ENCODE data around the gene SPNS3. TPM values are rescaled to one million over a fixed set of nuclear protein-coding genes. Genes with fewer than 3 reads are reported as not detected.

SPNS3 gene, protein sequence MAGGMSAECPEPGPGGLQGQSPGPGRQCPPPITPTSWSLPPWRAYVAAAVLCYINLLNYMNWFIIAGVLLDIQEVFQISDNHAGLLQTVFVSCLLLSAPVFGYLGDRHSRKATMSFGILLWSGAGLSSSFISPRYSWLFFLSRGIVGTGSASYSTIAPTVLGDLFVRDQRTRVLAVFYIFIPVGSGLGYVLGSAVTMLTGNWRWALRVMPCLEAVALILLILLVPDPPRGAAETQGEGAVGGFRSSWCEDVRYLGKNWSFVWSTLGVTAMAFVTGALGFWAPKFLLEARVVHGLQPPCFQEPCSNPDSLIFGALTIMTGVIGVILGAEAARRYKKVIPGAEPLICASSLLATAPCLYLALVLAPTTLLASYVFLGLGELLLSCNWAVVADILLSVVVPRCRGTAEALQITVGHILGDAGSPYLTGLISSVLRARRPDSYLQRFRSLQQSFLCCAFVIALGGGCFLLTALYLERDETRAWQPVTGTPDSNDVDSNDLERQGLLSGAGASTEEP
- total RNA-seq (1 to 10 TPM; 2.3 to 5.4 (median 4.6) TPM), total RNA-seq (0.68 to 10.3 (median 4.1) reads per million in 29 experiments)
- 2.7 TPM for total RNA-seq (2013)

DNA sequence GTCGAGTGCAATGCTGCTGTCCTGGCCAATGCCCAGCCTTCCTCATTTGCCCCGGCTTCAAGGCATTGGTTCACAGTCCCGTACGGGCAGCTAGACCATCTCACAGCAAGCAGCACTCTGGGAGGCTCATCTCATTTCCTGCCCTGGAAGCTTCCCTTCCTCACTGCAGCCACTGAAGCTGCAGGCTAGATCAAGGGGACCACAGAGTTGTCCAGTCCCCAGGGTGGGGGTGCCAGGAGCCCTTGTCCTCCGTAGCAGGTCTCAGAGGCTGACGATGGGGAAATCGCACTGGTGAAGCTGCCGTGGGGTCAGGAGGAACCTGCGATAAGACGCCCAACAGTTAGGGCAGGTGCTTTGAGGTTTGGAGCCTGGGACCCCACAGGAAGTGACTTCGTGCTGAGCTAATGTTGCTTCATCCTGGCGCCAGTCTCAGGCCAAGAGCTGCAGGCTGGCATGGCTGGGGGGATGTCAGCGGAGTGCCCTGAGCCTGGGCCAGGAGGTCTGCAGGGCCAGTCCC is at the start of gene SPNS3:
SPNS3 (plus strand) TSS at position 426 of the 517 bp plus-strand sequence; CDS start at position 454, 28 bp downstream.
- Mint-ChIP-seq H3K27me3 (no peaks in the 10 kb centered on the region), H3K4me3 (peak within 1 kb of the TSS; percentile 50 to 71 (median 58)), H3K9me3 (no peaks in the 10 kb centered on the region), H3K27ac (peak within 1 kb of the TSS; percentile 19 to 76), H3K4me1 (peaks cover 24 to 31% (median 29%) of the 10 kb centered on the region in 3 donors), H3K36me3 (no peaks in the 10 kb centered on the region)
- Histone ChIP-seq H3K27me3 (replicated peaks in 1 of 2; ENCODE audit: control insufficient read depth in 2 of 2, extremely low read depth in 1 of 2, insufficient read depth in 2 of 2, low read length in 1 of 2) (peaks cover 0 to 13% of the 10 kb centered on the region in 2 experiments), H3K4me3 (ENCODE audit: control insufficient read depth in 1 of 2, extremely low read depth in 1 of 2, low read length in 1 of 2) (peak within 1 kb of the TSS; percentile 34 to 55), H3K27ac (ENCODE audit: low read length) (no peak within 1 kb of the TSS), H3K4me1 (ENCODE audit: control insufficient read depth in 1 of 2, extremely low read depth in 1 of 2, insufficient read depth in 2 of 2, low read length in 2 of 2) (peaks cover 8 to 26% of the 10 kb centered on the region in 2 experiments), H3K36me3 (ENCODE audit: control insufficient read depth in 2 of 2, extremely low read depth in 1 of 2, insufficient read depth in 1 of 2, low read length in 1 of 2) (no peaks in the 10 kb centered on the region), H3K9me3 (no peaks in the 10 kb centered on the region)
- ChIA-PET CTCF (no interaction called here), POLR2A (no interaction called here)
- DNase-seq (peak in 28 of 35 experiments; percentile 9 to 45 (median 21)), ATAC-seq (replicated peaks in 1 of 4) (peak; percentile 76 to 90 (median 88))
- 3% methylated on average over 11 of the region's 13 CpGs for WGBS (ENCODE audit: insufficient coverage)

DNA sequence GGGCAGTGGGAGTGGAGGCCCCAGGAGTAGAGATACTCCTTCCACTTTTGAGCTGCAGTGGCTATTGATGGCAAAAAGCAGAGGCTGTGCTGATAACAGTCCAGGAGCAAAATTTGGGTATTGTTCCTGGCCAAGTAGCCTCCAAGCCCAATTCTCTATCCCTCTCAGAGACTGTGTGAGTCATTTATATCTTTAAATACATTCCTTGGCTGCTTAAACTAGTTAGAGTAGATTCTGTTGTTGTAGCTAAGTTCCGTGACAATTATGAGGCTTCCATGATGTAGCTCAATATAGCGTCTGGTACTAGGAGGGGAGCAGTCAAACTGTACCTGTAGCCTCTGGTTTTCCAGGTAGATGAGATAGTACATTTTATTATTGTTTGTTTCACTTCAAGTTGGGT is 47.3 kb upstream of the SPNS3 start:
- H3K27me3 Mint-ChIP-seq: no peaks in the 10 kb centered on the region
- ATAC-seq (replicated peaks in 1 of 4) (no peak), DNase-seq (no peak)
- Histone ChIP-seq H3K4me1 (ENCODE audit: control insufficient read depth in 1 of 2, extremely low read depth in 1 of 2, insufficient read depth in 2 of 2, low read length in 2 of 2) (peaks cover 2 to 4% of the 10 kb centered on the region in 2 experiments), H3K27ac (ENCODE audit: low read length) (no peak overlapping the region), H3K36me3 (ENCODE audit: control insufficient read depth in 2 of 2, extremely low read depth in 1 of 2, insufficient read depth in 1 of 2, low read length in 1 of 2) (no peaks in the 10 kb centered on the region), H3K9me3 (no peaks in the 10 kb centered on the region), H3K4me3 (ENCODE audit: control insufficient read depth in 1 of 2, extremely low read depth in 1 of 2, low read length in 1 of 2) (no peak overlapping the region), H3K27me3 (replicated peaks in 1 of 2; ENCODE audit: control insufficient read depth in 2 of 2, extremely low read depth in 1 of 2, insufficient read depth in 2 of 2, low read length in 1 of 2) (no peaks in the 10 kb centered on the region)
- CTCF ChIA-PET: no interaction called here
- H3K4me1 Mint-ChIP-seq: peaks cover under 1 to 5% (median 2%) of the 10 kb centered on the region in 3 donors
- H3K36me3 Mint-ChIP-seq: no peaks in the 10 kb centered on the region
- H3K9me3 Mint-ChIP-seq: no peaks in the 10 kb centered on the region
- no peak overlapping the region for H3K27ac Mint-ChIP-seq
- no peak overlapping the region for H3K4me3 Mint-ChIP-seq
- POLR2A ChIA-PET: interaction anchor here in 1 of 2 donors (0.7 kb wide), 1 partner anchor 53 kb away, joined by 4 read pairs; no protein-coding TSS in a partner anchor
- no CpG with 5 or more reads among the region's 2 CpGs for WGBS (ENCODE audit: insufficient coverage)

DNA sequence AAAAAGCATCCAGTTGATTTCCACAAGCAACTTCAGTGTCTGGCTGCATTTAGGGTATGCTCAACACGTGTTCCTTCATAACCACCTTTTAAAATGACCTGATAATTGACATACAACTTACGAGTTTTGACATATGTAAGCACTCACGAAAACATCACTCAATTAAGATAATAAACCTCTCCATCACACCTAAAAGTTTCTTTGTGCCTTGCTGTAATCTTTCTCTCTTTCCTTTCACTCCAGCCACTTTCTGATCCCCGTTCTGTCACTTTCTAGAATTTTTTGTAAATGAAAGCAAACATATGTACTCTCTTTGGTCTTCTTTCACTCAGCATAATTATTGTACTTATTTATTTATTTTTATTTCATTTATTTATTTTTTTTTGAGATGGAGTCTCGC is 46.6 kb upstream of the SPNS3 start:
- CTCF ChIA-PET: no interaction called here
- H3K27ac Mint-ChIP-seq: no peak overlapping the region

DNA sequence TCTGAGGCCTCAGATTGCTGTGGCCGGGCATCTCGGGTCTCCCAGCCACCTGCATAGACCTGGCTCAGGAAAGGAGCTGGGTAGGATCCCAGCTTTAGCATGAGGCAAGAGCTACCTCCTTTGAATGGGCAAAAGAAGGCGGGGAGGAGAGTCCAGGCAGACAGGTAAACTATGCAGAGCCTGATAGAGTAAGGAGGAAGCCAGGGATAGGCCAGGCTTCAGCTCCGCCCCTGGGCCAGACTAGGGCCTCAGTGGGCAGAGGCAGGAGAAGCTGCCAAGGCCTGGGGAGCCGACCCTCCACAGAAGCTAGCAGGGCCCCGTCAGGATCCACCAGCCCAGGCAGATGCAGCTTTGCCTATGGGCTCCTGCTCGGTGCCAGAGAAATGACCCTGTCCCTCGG is 44.7 kb upstream of the SPNS3 start:
- ChIA-PET POLR2A (no interaction called here), CTCF (interaction anchor here (0.6 kb wide), 3 partner anchors 59 to 391 kb away, joined by 3 read pairs; no protein-coding TSS in a partner anchor)
- no peak overlapping the region for H3K4me3 ChIP-seq (ENCODE audit: control insufficient read depth in 1 of 2, extremely low read depth in 1 of 2, low read length in 1 of 2)
- Mint-ChIP-seq H3K4me1 (no peaks in the 10 kb centered on the region), H3K27ac (no peak overlapping the region), H3K4me3 (no peak overlapping the region), H3K9me3 (no peaks in the 10 kb centered on the region), H3K27me3 (no peaks in the 10 kb centered on the region), H3K36me3 (no peaks in the 10 kb centered on the region)
- H3K4me1 ChIP-seq (ENCODE audit: control insufficient read depth in 1 of 2, extremely low read depth in 1 of 2, insufficient read depth in 2 of 2, low read length in 2 of 2): no peaks in the 10 kb centered on the region
- H3K9me3 ChIP-seq: no peaks in the 10 kb centered on the region
- ATAC-seq (replicated peaks in 1 of 4): no peak
- no peaks in the 10 kb centered on the region for H3K36me3 ChIP-seq (ENCODE audit: control insufficient read depth in 2 of 2, extremely low read depth in 1 of 2, insufficient read depth in 1 of 2, low read length in 1 of 2)
- H3K27ac ChIP-seq (ENCODE audit: low read length): no peak overlapping the region
- DNase-seq: no peak
- WGBS (ENCODE audit: insufficient coverage): 81% methylated on average over 8 of the region's 8 CpGs
- no peaks in the 10 kb centered on the region for H3K27me3 ChIP-seq (replicated peaks in 1 of 2; ENCODE audit: control insufficient read depth in 2 of 2, extremely low read depth in 1 of 2, insufficient read depth in 2 of 2, low read length in 1 of 2)

More for the DNA sequence above, 46.6 kb upstream of the SPNS3 start:
- Histone ChIP-seq H3K4me1 (ENCODE audit: control insufficient read depth in 1 of 2, extremely low read depth in 1 of 2, insufficient read depth in 2 of 2, low read length in 2 of 2) (no peaks in the 10 kb centered on the region), H3K36me3 (ENCODE audit: control insufficient read depth in 2 of 2, extremely low read depth in 1 of 2, insufficient read depth in 1 of 2, low read length in 1 of 2) (no peaks in the 10 kb centered on the region), H3K9me3 (no peaks in the 10 kb centered on the region), H3K27me3 (replicated peaks in 1 of 2; ENCODE audit: control insufficient read depth in 2 of 2, extremely low read depth in 1 of 2, insufficient read depth in 2 of 2, low read length in 1 of 2) (no peaks in the 10 kb centered on the region), H3K4me3 (ENCODE audit: control insufficient read depth in 1 of 2, extremely low read depth in 1 of 2, low read length in 1 of 2) (no peak overlapping the region), H3K27ac (ENCODE audit: low read length) (no peak overlapping the region)
- Mint-ChIP-seq H3K4me3 (no peak overlapping the region), H3K9me3 (no peaks in the 10 kb centered on the region), H3K4me1 (peaks cover 0 to 5% (median 0%) of the 10 kb centered on the region in 3 donors), H3K27me3 (no peaks in the 10 kb centered on the region), H3K36me3 (no peaks in the 10 kb centered on the region)
- POLR2A ChIA-PET: interaction anchor here in 1 of 2 donors (0.7 kb wide), 1 partner anchor 54 kb away, joined by 4 read pairs; no protein-coding TSS in a partner anchor
- ATAC-seq (replicated peaks in 1 of 4): no peak
- no peak for DNase-seq
- WGBS (ENCODE audit: insufficient coverage): 100% methylated on average over 1 of the region's 5 CpGs

DNA sequence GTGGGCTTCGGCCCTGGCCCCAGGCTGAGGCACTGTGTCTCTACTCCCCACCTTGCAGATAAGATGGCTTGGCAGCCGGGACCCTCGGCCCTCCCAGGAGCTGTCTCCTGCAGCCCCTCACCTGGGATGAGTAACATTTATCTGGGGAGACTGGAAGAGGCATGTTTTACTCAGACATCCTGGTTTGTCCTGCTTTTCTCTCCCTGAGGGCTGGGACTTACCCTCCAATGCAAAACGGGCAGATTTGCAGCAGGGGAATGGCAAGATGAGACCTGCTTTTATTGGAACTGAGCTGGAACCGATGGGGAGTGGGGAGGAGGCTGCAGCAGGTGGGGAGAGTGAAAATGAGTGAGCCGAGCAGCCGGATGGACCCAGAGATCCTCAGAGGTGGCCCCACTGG is 39.9 kb upstream of the SPNS3 start:
- no peaks in the 10 kb centered on the region for H3K4me1 ChIP-seq (ENCODE audit: control insufficient read depth in 1 of 2, extremely low read depth in 1 of 2, insufficient read depth in 2 of 2, low read length in 2 of 2)
- Mint-ChIP-seq H3K9me3 (no peaks in the 10 kb centered on the region), H3K4me3 (no peak overlapping the region), H3K27me3 (no peaks in the 10 kb centered on the region), H3K27ac (no peak overlapping the region), H3K36me3 (no peaks in the 10 kb centered on the region), H3K4me1 (peaks cover 4 to 17% (median 5%) of the 10 kb centered on the region in 3 donors)
- ChIA-PET POLR2A (no interaction called here), CTCF (no interaction called here)
- H3K4me3 ChIP-seq (ENCODE audit: control insufficient read depth in 1 of 2, extremely low read depth in 1 of 2, low read length in 1 of 2): no peak overlapping the region
- H3K36me3 ChIP-seq (ENCODE audit: control insufficient read depth in 2 of 2, extremely low read depth in 1 of 2, insufficient read depth in 1 of 2, low read length in 1 of 2): no peaks in the 10 kb centered on the region
- H3K9me3 ChIP-seq: no peaks in the 10 kb centered on the region
- H3K27me3 ChIP-seq (replicated peaks in 1 of 2; ENCODE audit: control insufficient read depth in 2 of 2, extremely low read depth in 1 of 2, insufficient read depth in 2 of 2, low read length in 1 of 2): peaks cover 0 to 2% of the 10 kb centered on the region in 2 experiments
- ATAC-seq (replicated peaks in 1 of 4) (no peak), DNase-seq (no peak)
- H3K27ac ChIP-seq (ENCODE audit: low read length): no peak overlapping the region
- 86% methylated on average over 6 of the region's 7 CpGs for WGBS (ENCODE audit: insufficient coverage)

DNA sequence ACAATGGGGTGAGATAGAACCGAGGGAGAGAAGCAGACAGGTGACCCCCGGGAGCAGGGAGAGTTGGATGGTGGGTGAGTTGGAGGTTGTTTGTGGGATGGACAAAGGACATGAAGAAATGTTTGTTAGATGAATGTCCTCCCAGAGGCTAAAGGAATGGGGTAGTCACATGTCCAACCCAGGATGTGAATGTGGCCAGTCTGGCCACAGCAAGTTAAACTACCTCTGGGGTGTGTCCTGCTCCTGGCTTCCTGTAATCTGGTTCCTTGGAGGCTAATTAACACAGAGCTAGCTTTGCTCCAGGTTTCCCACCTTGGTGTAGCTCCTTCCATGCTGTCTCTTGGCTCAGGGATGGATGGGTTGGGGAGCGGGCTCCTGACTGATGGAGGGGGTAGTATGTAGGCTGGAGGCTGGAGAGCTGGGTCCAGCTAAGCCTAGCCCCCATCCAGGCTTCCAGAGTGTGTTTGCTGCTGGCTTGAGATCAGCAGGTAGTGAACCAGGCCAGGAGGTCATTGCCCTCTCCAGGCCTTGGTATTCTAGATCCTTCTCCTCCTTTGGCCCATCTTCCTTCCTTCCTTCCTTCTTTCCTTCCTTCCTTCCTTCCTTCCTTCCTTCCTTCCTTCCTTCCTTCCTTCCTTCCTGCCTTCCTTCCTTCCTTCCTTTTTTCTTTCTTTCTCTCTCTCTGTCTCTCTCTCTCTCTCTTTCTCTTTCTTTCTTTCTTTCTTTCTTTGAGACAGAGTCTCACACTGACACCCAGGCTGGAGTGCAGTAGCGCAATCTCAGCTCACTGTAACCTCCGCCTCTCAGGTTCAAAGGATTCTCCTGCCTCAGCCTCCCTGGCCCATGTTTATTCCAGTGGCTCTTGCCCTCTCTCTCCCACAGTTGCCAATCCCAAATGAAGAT is 39.3 kb upstream of the SPNS3 start:
- peaks cover 4 to 17% (median 5%) of the 10 kb centered on the region in 3 donors for H3K4me1 Mint-ChIP-seq
- H3K4me1 ChIP-seq (ENCODE audit: control insufficient read depth in 1 of 2, extremely low read depth in 1 of 2, insufficient read depth in 2 of 2, low read length in 2 of 2): no peaks in the 10 kb centered on the region
- H3K4me3 ChIP-seq (ENCODE audit: control insufficient read depth in 1 of 2, extremely low read depth in 1 of 2, low read length in 1 of 2): no peak overlapping the region
- H3K4me3 Mint-ChIP-seq: no peak overlapping the region
- H3K36me3 ChIP-seq (ENCODE audit: control insufficient read depth in 2 of 2, extremely low read depth in 1 of 2, insufficient read depth in 1 of 2, low read length in 1 of 2): no peaks in the 10 kb centered on the region
- DNase-seq: no peak
- H3K27ac ChIP-seq (ENCODE audit: low read length): no peak overlapping the region
- peaks cover 0 to 2% of the 10 kb centered on the region in 2 experiments for H3K27me3 ChIP-seq (replicated peaks in 1 of 2; ENCODE audit: control insufficient read depth in 2 of 2, extremely low read depth in 1 of 2, insufficient read depth in 2 of 2, low read length in 1 of 2)
- POLR2A ChIA-PET: no interaction called here
- WGBS (ENCODE audit: insufficient coverage): 90% methylated on average over 3 of the region's 5 CpGs
- no peaks in the 10 kb centered on the region for H3K36me3 Mint-ChIP-seq
- H3K9me3 Mint-ChIP-seq: no peaks in the 10 kb centered on the region
- ATAC-seq (replicated peaks in 1 of 4): no peak
- no peaks in the 10 kb centered on the region for H3K9me3 ChIP-seq
- CTCF ChIA-PET: no interaction called here
- no peaks in the 10 kb centered on the region for H3K27me3 Mint-ChIP-seq
- H3K27ac Mint-ChIP-seq: no peak overlapping the region

Data from T-cell (primary cell).